Measurements from ENCODE around the gene PVALEF. TPM values are rescaled to one million over a fixed set of nuclear protein-coding genes. Genes with fewer than 3 reads are reported as not detected.

Gene PVALEF
- total and polyA plus RNA-seq, 2 of the 8 experiments (the other 6 are each of a cell fraction or from before 2014, with no cell fraction given), result 0.03 TPM; not detected in 1

DNA sequence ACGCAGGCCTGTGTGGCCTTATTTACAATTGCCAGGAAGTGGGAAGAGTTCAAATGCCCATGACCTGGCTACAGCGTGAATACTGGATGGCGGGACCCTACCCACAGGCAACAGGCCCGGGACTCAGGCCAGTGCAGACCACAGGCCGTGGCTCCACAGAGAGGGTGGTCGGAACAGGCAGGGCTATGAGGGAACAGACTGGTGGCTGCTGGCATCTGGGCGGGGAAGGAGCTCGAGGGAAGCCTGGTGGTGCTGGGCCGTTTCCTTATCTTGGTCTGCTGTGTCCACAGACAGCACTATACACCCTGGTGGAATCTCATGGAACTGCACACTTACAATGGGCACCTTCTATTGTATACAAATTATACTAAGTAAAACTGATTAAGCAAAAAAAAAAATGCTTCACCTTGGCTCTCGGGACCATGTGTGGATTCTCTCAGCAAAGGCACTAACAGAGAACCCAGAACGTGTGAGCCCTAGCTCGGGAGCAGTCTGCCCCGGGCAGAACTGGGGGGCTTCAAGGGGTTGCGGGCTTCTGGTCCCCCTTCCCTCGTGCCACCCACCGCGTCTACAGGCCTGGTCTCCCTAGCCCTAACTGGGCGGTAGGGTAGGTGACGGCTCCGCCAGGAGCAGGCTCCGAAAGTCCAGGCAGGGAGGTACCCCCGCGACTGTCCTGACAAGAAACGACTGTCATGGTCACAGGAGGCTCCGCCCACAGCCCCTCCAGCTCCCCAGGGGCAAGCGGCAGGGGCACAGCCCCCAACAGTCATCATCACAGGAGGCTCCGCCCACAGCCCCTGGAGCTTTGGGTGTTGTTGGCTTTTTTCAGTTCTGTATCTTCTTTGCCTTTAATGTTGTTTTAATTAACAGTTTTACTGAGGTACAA is 35.6 kb downstream of the PVALEF start:
- Histone ChIP-seq H2BK5ac (ENCODE audit: low read depth, low read length) (no peak overlapping the region), H2AK5ac (ENCODE audit: low read depth, low read length) (no peak overlapping the region), H2AFZ (ENCODE audit: low read length) (no peak overlapping the region), H2BK12ac (ENCODE audit: low read depth, low read length) (no peak overlapping the region), H3K27ac (ENCODE audit: low read depth, low read length) (no peak overlapping the region), H3K4me2 (ENCODE audit: insufficient read depth in 1 of 2, low read depth in 2 of 2, low read length in 2 of 2) (no peak overlapping the region), H2BK120ac (replicated peaks; ENCODE audit: low read depth, low read length) (no peak overlapping the region), H4K20me1 (replicated peaks in 1 of 2; ENCODE audit: control insufficient read depth in 1 of 2, insufficient read depth in 2 of 2, low read length in 2 of 2) (peaks cover 0 to 8% of the 10 kb centered on the region in 2 experiments), H3K56ac (replicated peaks; ENCODE audit: insufficient read length, low read depth, low read length) (no peak overlapping the region), H3K27me3 (replicated peaks in 1 of 4; ENCODE audit: control insufficient read depth in 3 of 4, extremely low read depth in 1 of 4, insufficient read depth in 3 of 4, low read length in 3 of 4) (no peaks in the 10 kb centered on the region), H4K8ac (ENCODE audit: extremely low read depth, insufficient read depth, low read length) (no peak overlapping the region), H3K9ac (replicated peaks in 1 of 4; ENCODE audit: extremely low read depth in 1 of 4, low read depth in 3 of 4, low read length in 3 of 4) (no peak overlapping the region), H3K9me3 (ENCODE audit: insufficient read depth in 2 of 2, low read depth in 1 of 2, low read length in 1 of 2) (no peaks in the 10 kb centered on the region), H3K4me1 (replicated peaks in 1 of 4; ENCODE audit: control insufficient read depth in 3 of 4, insufficient read depth in 4 of 4, low read length in 3 of 4) (no peaks in the 10 kb centered on the region; a peak in 1 of 7 replicates), H3K79me1 (ENCODE audit: low read depth, low read length) (no peaks in the 10 kb centered on the region), H3K36me3 (ENCODE audit: control insufficient read depth in 2 of 4, insufficient read depth in 4 of 4, low read length in 3 of 4) (peaks cover 0 to 16% (median 4%) of the 10 kb centered on the region in 4 experiments; a peak in 3 of 8 replicates), H4K91ac (replicated peaks; ENCODE audit: insufficient read length, low read length) (no peak overlapping the region), H4K5ac (ENCODE audit: insufficient read length, low read depth, low read length) (no peak overlapping the region), H2BK20ac (ENCODE audit: low read length) (no peak overlapping the region), H3K4me3 (ENCODE audit: extremely low read depth in 1 of 4, insufficient read depth in 2 of 4, low read depth in 3 of 4, low read length in 4 of 4) (no peak overlapping the region), H3K18ac (ENCODE audit: extremely low read depth, low read length) (no peak overlapping the region), H3K23me2 (ENCODE audit: low read depth, low read length) (no peaks in the 10 kb centered on the region), H3K23ac (ENCODE audit: insufficient read length) (no peak overlapping the region), H3K14ac (ENCODE audit: insufficient read length) (no peak overlapping the region), H2BK15ac (ENCODE audit: low read length) (no peak overlapping the region), H3K79me2 (ENCODE audit: control insufficient read depth in 1 of 2, insufficient read depth in 2 of 2, low read length in 2 of 2) (no peaks in the 10 kb centered on the region), H3K4ac (replicated peaks; ENCODE audit: insufficient read length, low read depth, low read length) (no peak overlapping the region)
- ChIA-PET CTCF (ENCODE audit: partially characterized antibody) (interaction anchor here (0.6 to 3.0 kb wide), 27 partner anchors 11 to 383 kb away, joined by 3 to 25 read pairs (median 3); partner anchors contain the start of genes AATK, CEP131 and PVALEF), POLR2A (ENCODE audit: partially characterized antibody) (interaction anchor here (0.6 to 1.6 kb wide), 3 partner anchors 32 to 88 kb away, joined by 3 to 4 read pairs (median 4); no protein-coding TSS in a partner anchor)
- 91% methylated on average over 27 of the region's 27 CpGs; no CpG with 5 or more reads in 1 of the 2 experiments for WGBS, 2 experiments (ENCODE audit: extremely low coverage in 1 of 2, insufficient coverage in 1 of 2, insufficient read length in 1 of 2, insufficient replicate concordance in 2 of 2, low coverage in 1 of 2, low lambda C conversion rate in 2 of 2, missing lambda C conversion rate in 1 of 2)
- peak; percentile 24 to 30; a peak in 2 of 4 replicates for TF ChIP-seq RAD21 (IDR thresholded peaks at IDR 0.05 in 1 of 2, conservative IDR thresholded peaks at IDR 0.05 in 1 of 2; ENCODE audit: low read depth in 2 of 2, low read length in 2 of 2)
- TF ChIP-seq, protein P1, sequence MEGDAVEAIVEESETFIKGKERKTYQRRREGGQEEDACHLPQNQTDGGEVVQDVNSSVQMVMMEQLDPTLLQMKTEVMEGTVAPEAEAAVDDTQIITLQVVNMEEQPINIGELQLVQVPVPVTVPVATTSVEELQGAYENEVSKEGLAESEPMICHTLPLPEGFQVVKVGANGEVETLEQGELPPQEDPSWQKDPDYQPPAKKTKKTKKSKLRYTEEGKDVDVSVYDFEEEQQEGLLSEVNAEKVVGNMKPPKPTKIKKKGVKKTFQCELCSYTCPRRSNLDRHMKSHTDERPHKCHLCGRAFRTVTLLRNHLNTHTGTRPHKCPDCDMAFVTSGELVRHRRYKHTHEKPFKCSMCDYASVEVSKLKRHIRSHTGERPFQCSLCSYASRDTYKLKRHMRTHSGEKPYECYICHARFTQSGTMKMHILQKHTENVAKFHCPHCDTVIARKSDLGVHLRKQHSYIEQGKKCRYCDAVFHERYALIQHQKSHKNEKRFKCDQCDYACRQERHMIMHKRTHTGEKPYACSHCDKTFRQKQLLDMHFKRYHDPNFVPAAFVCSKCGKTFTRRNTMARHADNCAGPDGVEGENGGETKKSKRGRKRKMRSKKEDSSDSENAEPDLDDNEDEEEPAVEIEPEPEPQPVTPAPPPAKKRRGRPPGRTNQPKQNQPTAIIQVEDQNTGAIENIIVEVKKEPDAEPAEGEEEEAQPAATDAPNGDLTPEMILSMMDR (IDR thresholded peaks at IDR 0.05; ENCODE audit: control extremely low read depth in 1 of 3, insufficient read depth in 1 of 3, low read depth in 1 of 3, low read length in 3 of 3), result peak in 2 of 3 experiments; percentile 40 to 53; a peak in 3 of 4 replicates
- TF ChIP-seq POLR2AphosphoS5 (IDR thresholded peaks at IDR 0.05; ENCODE audit: low read depth, low read length), result no peak
- FAIRE-seq, result no peak
- DNase-seq (ENCODE audit: low read depth in 1 of 2, low spot score in 2 of 2), result no peak
